HG02678 (cell line): ENCODE results near the gene CDH4.

Experiments used
- ATAC-seq: cut with Tn5 transposase; IDR thresholded peaks from one replicate; pipeline ENCODE4 v1.9.1; 2021; ENCODE audit warnings: mild to moderate bottlenecking, moderate library complexity; ENCODE audit not compliant: unreplicated experiment

Gene CDH4

GRCh38 chr20:61875221-61875885 lies 623.3 kb downstream of the CDH4 start:
- ATAC-seq = no peak

GRCh38 chr20:61875996-61876395 lies 623.9 kb downstream of the CDH4 start:
- no peak for ATAC-seq

- no peak for ATAC-seq
Measured at GRCh38 chr20:61876952-61877728, 625.1 kb downstream of the CDH4 start.

- no peak for ATAC-seq
Measured at GRCh38 chr20:61877776-61878477, 625.9 kb downstream of the CDH4 start.

- ATAC-seq = no peak
Measured at GRCh38 chr20:61878478-61879302, 626.6 kb downstream of the CDH4 start.

GRCh38 chr20:61879303-61879620 lies 627.2 kb downstream of the CDH4 start:
- ATAC-seq = no peak

- ATAC-seq = no peak
Measured at GRCh38 chr20:61879694-61880093, 627.6 kb downstream of the CDH4 start.

- ATAC-seq = no peak
Measured at GRCh38 chr20:61880706-61881105, 628.6 kb downstream of the CDH4 start.

- ATAC-seq = no peak
Measured at GRCh38 chr20:61881416-61881815, 629.4 kb downstream of the CDH4 start.

- ATAC-seq = no peak
Measured at GRCh38 chr20:61881861-61882260, 629.8 kb downstream of the CDH4 start.

- no peak for ATAC-seq
Measured at GRCh38 chr20:61882716-61883615, 630.9 kb downstream of the CDH4 start.

- no peak for ATAC-seq
Measured at GRCh38 chr20:61883857-61884393, 631.9 kb downstream of the CDH4 start.

- ATAC-seq = no peak
Measured at GRCh38 chr20:61884571-61885389, 632.7 kb downstream of the CDH4 start.

GRCh38 chr20:61885759-61886715 lies 634.0 kb downstream of the CDH4 start:
- no peak for ATAC-seq

- ATAC-seq = no peak
Measured at GRCh38 chr20:61886721-61887595, 634.9 kb downstream of the CDH4 start.

- no peak for ATAC-seq
Measured at GRCh38 chr20:61887596-61888093, 635.6 kb downstream of the CDH4 start.
